Hepatocyte (in vitro differentiated cells): ENCODE results near the gene EXOC8.

Experiments
- CTCF ChIP-seq: fragments of 200-600 bp; sonication (generic); IDR thresholded peaks from 2 replicates; pipeline ENCODE4 v1.5.1; 2016; ENCODE audit warnings: antibody characterized with exemption, mild to moderate bottlenecking; ENCODE audit not compliant: poor library complexity
- EZH2 ChIP-seq: fragments of 200-600 bp; sonication (generic); IDR thresholded peaks from 2 replicates; pipeline ENCODE4 v1.6.1; 2016; ENCODE audit warnings: antibody characterized with exemption, mild to moderate bottlenecking, borderline replicate concordance
- EZH2phosphoT487 ChIP-seq: fragments of 200-600 bp; sonication (generic); IDR thresholded peaks from one replicate; pipeline ENCODE4 v1.6.1; 2018; ENCODE audit warnings: antibody characterized with exemption, mild to moderate bottlenecking, low read depth, moderate library complexity; ENCODE audit not compliant: unreplicated experiment, severe bottlenecking

- TF ChIP-seq EZH2 (no peak), CTCF (no peak), EZH2phosphoT487 (no peak)
These were observed 27.2 kb downstream of the EXOC8 start for GRCh38 chr1:231310391-231310934.
